Measurements from ENCODE around the gene ERAP2.
A peak's percentile ranks its signal among the peaks of the same experiment; 100 is the strongest.

Gene ERAP2

DNA sequence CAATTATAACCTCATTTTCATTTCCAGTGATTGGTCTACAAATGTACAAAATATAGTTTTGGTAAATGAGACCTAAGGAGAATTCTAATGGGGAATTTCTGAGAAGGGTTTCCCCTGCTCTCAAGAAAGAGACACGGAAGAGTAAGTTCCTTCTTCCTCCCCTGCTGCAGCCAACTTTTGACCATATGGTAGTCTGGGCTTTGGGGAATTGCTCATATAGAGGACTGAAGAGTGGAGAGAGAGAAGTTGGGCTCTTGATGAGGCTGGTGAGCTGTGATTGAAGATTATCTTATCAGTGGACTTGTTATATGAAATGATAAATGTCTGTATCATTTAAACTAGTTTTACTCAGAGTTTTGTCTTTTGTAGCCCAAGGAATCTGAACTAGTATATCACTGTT is 55.3 kb downstream of the ERAP2 start:
- Mint-ChIP-seq H3K27ac (no peak overlapping the region), H3K9me3 (no peaks in the 10 kb centered on the region), H3K27me3 (ENCODE audit: low read depth, poor library complexity) (peaks cover 9% of the 10 kb centered on the region), H3K36me3 (ENCODE audit: low read depth) (no peaks in the 10 kb centered on the region), H3K4me1 (peaks cover 40% of the 10 kb centered on the region), H3K4me3 (no peak overlapping the region)
- DNase-seq, result no peak
- TF ChIP-seq, protein P1, sequence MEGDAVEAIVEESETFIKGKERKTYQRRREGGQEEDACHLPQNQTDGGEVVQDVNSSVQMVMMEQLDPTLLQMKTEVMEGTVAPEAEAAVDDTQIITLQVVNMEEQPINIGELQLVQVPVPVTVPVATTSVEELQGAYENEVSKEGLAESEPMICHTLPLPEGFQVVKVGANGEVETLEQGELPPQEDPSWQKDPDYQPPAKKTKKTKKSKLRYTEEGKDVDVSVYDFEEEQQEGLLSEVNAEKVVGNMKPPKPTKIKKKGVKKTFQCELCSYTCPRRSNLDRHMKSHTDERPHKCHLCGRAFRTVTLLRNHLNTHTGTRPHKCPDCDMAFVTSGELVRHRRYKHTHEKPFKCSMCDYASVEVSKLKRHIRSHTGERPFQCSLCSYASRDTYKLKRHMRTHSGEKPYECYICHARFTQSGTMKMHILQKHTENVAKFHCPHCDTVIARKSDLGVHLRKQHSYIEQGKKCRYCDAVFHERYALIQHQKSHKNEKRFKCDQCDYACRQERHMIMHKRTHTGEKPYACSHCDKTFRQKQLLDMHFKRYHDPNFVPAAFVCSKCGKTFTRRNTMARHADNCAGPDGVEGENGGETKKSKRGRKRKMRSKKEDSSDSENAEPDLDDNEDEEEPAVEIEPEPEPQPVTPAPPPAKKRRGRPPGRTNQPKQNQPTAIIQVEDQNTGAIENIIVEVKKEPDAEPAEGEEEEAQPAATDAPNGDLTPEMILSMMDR (IDR thresholded peaks at IDR 0.05), result no peak

DNA sequence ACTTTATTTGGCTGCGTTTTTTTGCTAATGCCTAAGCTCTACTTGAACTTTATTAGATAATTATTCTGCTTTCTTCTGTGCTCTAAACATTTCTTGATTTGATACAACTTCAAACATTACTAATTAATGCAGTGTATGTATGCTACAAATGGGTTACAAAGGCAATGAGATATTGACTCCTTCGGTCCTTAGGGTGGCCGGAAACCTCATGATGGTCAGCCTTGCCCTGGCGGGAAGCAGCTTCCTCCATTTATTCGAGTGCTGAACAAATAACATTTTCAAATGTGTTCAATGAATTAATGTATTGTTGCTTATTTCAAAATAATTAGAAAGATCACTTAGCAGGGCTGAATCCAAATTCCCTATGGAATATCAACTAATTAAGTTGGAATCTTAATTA is 55.7 kb downstream of the ERAP2 start:
- H3K4me1 Mint-ChIP-seq, result peaks cover 44% of the 10 kb centered on the region
- H3K27me3 Mint-ChIP-seq (ENCODE audit: low read depth, poor library complexity), result peaks cover 9% of the 10 kb centered on the region
- H3K4me3 Mint-ChIP-seq, result no peak overlapping the region
- no peaks in the 10 kb centered on the region for H3K36me3 Mint-ChIP-seq (ENCODE audit: low read depth)
- no peaks in the 10 kb centered on the region for H3K9me3 Mint-ChIP-seq
- H3K27ac Mint-ChIP-seq, result no peak overlapping the region
- no peak for DNase-seq
- TF ChIP-seq, protein P1 (IDR thresholded peaks at IDR 0.05), result no peak

DNA sequence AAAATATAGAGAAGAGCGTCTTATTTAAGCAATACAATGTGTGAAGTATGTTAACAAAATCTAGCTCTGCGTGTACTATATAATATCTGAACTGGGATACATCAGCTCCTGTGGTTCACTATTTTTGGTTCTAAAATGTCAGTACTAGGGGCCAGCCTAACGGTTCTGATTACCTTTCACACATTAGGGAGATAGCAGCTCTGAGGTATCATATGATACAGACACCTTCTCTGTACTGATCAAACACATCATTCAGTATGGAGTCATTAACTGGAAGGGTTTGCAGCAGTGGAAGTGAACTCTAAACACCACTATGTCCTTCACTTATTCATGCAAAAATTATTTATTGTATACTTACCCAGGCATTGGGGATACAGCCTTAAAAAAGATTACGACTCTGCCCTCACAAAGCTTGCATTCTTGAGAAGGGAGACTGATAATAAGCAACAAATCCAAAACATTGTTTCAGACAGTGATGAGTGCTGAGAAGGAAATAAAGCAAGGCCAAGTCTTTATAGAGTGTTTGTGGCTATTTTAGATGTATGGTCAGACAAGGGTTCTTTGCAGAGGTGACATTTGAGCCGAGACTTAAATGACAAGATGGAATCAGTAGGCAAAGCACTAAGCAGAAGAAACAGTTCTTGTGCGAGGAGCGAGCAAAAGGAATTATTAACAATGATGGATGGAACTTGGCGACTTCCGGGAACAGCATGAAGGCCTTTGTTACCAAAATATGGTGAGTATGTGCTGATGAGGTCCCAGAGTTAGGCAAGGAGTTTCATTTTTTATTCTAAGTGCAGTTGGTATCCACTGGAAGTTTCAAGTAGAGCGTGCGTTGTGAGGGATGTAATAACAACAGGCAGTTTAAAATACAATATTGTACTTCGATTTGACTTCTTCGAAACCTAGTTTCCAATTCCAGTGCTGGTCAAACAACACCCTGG is 57.7 kb downstream of the ERAP2 start:
- TF ChIP-seq, protein P1 (IDR thresholded peaks at IDR 0.05), result no peak
- Mint-ChIP-seq H3K9me3 (no peaks in the 10 kb centered on the region), H3K4me3 (peak overlapping the region; percentile 92), H3K27me3 (ENCODE audit: low read depth, poor library complexity) (peaks cover 27% of the 10 kb centered on the region), H3K4me1 (peaks cover 53% of the 10 kb centered on the region), H3K27ac (peak overlapping the region; percentile 82), H3K36me3 (ENCODE audit: low read depth) (no peaks in the 10 kb centered on the region)
- DNase-seq, result no peak

DNA sequence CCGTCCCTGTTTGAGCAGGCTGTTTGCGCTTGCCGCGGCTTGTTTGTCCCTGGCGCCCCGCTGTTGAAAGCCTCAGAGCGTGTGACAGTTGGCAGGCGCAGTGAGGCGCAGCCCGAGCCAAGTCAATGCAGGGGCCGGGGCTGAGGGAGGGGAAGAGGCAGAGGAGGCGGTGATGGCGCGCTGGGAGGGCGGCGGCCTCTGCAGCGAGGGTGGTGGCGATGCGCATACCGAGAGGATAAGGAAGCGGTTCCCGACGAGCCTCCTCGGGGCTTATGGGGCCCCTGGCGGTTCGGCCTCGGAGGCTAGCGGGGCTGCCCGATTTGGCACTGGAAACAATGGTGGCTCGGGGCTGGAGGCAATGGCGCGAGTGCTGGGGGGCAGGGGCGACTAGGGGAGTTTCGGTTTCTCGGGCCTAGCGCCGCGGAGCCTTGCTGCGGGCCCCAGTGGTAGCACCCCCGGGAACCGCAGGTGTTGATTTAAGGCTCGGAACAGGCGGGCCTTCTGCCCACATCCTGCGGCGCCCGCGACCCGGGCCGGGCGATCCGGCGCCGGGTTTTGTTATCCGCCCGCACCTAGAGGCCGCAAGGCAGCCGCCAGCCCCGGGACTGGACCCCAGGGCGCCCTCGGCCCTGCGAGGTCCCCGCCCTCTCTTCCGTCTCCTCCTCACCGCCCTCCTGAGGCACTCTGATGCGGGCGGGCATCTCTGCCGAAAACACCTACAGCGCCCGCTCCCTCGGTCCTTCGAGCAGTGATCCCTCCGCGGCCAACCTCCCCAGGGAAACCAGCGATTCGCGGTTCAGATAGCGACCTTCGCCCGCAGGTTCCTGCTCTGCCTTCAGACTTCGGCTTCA is 58.6 kb downstream of the ERAP2 start:
- Mint-ChIP-seq H3K36me3 (ENCODE audit: low read depth) (no peaks in the 10 kb centered on the region), H3K9me3 (no peaks in the 10 kb centered on the region), H3K4me3 (peak overlapping the region; percentile 92), H3K27ac (peak overlapping the region; percentile 99), H3K4me1 (peaks cover 53% of the 10 kb centered on the region), H3K27me3 (ENCODE audit: low read depth, poor library complexity) (peaks cover 27% of the 10 kb centered on the region)
- peak; percentile 88 for DNase-seq
- TF ChIP-seq, protein P1 (IDR thresholded peaks at IDR 0.05), result no peak

DNA sequence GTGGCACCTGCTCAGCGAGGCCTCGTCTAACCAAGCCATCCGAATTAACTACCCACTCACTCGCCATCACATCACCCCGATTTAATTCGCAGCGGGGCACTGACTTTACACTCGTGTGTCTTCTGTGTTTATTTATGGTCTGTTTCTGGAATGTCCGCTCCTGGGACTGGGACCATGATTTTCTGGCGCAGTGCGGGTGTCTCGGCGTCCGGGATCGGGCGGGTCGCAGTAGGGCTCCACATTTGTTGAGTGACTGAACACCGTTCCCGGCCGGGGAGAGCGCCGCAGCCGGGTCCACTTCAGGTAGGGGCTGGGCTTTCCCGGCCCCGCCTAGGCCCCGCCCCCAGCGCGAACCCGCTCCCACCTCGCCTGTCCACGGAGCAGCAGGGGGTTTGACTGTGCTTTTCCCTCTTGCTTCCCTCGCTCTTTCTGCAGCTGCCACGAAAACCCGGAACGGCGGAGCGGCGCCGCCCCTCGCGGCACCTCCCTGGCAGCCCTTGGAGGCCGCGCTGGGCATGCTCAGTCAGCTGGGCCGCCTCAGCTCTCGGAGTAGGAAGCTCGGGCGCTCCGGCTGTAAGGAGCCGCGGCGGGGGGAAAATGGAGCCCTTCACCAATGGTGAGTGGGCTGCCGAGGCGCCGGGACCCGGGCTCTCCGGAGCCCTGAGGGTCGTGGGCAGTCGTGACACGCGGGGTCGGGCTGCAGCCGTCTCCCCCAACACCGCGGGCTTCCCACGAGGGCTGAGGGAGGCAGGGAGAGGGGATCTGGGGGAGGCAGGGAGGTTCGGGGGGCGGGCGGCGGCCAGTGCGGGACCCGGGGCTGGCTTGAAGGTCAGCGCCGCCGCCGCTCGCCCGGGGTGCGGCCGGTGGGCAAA is 59.5 kb downstream of the ERAP2 start, which contains the start of gene LNPEP:
TSS of gene LNPEP (plus strand) at position 522 of the 872 bp plus-strand sequence. CDS start at position 598, 76 bp downstream.
- Mint-ChIP-seq H3K36me3 (ENCODE audit: low read depth) (peaks cover 3% of the 10 kb centered on the region), H3K9me3 (no peaks in the 10 kb centered on the region), H3K4me3 (peak within 1 kb of the TSS; percentile 92), H3K27ac (peak within 1 kb of the TSS; percentile 99), H3K27me3 (ENCODE audit: low read depth, poor library complexity) (peaks cover 27% of the 10 kb centered on the region), H3K4me1 (peaks cover 45% of the 10 kb centered on the region)
- TF ChIP-seq, protein P1 (IDR thresholded peaks at IDR 0.05), result no peak
- peak; percentile 95 for DNase-seq
